Vagina (tissue), 2 donors: ENCODE data around the gene ALDH3A1.

Experiments
- CTCF ChIP-seq, 3 experiments: fragments of 450-650 bp in 2 of 3; fragments of 200-600 bp in 1 of 3; sonication (generic) in 1 of 3; IDR thresholded peaks; one replicate each; pipeline ENCODE4 v1.5.1; 2017 to 2019; ENCODE audit warnings: antibody characterized with exemption in 3 of 3, mild to moderate bottlenecking in 2 of 3, moderate library complexity in 2 of 3
- POLR2A ChIP-seq, 2 donors: fragments of 450-650 bp; IDR thresholded peaks; one replicate each; pipeline ENCODE4 v1.6.1; 2017; ENCODE audit warnings: antibody characterized with exemption in 2 of 2, mild to moderate bottlenecking in 2 of 2, moderate library complexity in 2 of 2
- POLR2AphosphoS5 ChIP-seq, 2 donors: sonication (generic); formaldehyde crosslinking; IDR thresholded peaks; one replicate each; pipeline ENCODE4 v1.9.0; 2017; ENCODE audit warnings: antibody characterized with exemption in 2 of 2, mild to moderate bottlenecking in 2 of 2, low read depth in 1 of 2; ENCODE audit not compliant: insufficient read depth in 1 of 2

DNA sequence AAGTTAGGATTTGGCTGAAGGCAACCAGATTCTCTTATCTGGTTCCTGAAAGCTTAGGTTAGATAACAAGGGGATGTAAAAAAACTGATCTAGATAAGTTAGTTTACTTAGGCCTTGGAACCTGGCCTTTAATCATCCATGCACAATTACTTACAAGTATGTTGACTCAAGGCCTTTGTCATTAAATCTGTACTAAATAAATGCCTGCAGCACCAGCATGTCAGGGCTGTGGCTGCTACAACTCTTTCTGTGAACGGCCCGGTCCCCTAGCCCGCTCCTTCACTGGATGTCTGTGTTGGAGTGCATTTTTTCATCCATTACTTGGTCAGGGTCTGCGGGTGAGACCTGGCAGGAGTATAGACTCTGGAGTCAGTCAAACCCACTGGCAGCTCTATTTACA is 48.4 kb upstream of the ALDH3A1 start:
- TF ChIP-seq CTCF (IDR thresholded peaks at IDR 0.05) (no peak), POLR2A (IDR thresholded peaks at IDR 0.05) (no peak), POLR2AphosphoS5 (IDR thresholded peaks at IDR 0.05; ENCODE audit: insufficient read depth in 1 of 2, low read depth in 1 of 2) (no peak)
